Hepatic stellate cell (primary cell): ENCODE measurements around the gene SLC6A16.
"Not testable (repeated sequence)": the region's sequence is repeated elsewhere in the genome, so short reads cannot be mapped to it uniquely, and the experiment has no call there.

Experiments
- DNase-seq: peaks from one replicate; pipeline ENCODE4 v3.0.0; 2011; ENCODE audit warnings: low spot score

Gene SLC6A16

GRCh38 chr19:49271080-49271753, 53.8 kb downstream of the SLC6A16 start:
- DNase-seq, result no peak

DNA sequence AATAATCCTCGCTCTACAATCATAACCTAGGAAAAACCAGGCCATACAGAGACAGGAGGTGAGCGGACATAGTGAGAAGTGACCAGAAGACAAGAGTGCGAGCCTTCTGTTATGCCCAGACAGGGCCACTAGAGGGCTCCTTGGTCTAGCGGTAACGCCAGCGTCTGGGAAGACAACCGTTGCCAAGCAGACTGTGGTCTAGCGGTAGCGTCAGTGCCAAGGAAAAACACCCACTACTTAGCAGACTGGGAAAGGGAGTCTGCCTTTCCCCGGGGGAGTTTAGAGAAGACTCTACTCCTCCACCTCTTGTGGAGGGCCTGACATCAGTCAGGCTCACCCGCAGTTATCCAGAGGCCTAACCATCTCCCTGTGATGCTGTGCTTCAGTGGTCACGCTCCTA, 58.6 kb downstream of the SLC6A16 start:
- DNase-seq, result not testable (repeated sequence)

- DNase-seq, result no peak
Measured at GRCh38 chr19:49264258-49264657, 60.7 kb downstream of the SLC6A16 start.

DNA sequence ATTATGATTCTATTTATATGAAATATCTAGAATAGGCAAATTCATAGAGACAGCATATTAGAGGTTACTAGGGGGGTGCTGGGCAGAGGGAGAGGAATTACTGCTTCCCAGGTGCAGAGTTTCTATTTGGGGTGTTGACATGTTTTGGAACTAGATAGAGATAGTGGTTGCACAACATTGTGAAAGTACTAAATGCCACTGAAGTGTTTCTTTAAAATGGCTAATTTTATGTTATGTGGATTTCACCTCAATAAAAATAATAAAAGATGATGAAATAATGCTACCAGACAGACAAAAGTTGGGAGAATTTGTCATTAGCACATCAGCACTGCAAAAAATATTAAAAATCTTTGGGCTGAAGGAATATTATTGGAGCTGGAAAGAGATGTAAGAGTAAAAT, 63.4 kb downstream of the SLC6A16 start:
- no peak for DNase-seq

DNA sequence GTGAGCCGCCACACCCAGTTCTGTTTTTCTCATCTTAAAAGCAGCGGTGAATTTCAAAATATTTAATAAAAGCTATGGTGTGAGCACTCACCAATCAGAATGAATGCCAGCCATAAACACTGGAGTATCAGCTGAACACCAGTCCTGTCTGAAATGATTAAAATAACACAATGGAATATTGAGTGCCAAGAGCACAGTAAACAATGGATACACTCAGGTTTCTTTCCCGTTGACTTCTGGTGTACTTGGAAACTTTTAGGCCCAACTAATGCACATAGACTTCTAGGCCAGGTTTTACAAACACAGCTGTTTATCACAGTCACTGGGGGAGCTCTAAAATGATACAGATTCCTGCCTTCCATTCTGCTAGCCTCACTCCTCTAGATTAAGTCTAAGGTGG, 68.3 kb downstream of the SLC6A16 start:
- no peak for DNase-seq

- no peak for DNase-seq
Measured at GRCh38 chr19:49255674-49256073, 69.3 kb downstream of the SLC6A16 start.

DNA sequence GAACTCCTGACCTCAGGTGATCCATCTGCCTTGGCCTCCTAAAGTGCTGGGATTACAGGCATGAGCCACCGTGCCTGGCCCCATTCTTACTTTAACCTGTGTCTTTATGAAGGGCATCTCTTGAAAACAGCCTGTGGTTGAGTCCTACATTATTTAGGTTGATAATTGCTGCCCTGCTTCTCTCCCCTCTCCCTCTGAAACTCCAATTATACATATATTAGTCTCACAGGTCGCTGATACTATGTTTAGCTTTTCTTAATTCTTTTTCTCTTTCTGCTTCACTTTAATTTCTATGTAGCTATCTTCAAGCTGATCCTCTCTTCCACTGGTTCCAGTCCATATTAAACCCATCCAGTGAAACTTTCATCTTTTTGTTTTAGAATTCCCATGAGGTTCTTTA, 75.1 kb downstream of the SLC6A16 start:
- DNase-seq, result no peak

DNA sequence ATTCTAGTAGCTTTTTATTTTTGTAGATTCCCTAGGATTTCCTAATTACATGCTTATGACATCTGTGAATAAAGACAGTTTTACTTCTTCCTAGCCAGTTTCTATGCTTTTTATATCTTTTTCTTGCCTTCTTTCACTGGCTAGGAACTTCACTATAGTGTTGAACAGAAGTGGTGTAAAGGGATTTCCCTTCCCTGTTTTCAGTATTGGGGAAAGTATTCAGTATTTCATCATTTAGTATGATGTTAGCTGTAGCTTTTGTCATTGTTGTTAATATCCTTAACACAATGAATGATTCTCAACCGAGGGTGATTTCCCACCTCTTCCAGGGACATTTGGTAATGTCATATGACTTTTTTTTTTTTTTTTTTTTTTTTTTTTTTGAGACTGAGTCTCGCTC, 77.3 kb downstream of the SLC6A16 start:
- no peak for DNase-seq

DNA sequence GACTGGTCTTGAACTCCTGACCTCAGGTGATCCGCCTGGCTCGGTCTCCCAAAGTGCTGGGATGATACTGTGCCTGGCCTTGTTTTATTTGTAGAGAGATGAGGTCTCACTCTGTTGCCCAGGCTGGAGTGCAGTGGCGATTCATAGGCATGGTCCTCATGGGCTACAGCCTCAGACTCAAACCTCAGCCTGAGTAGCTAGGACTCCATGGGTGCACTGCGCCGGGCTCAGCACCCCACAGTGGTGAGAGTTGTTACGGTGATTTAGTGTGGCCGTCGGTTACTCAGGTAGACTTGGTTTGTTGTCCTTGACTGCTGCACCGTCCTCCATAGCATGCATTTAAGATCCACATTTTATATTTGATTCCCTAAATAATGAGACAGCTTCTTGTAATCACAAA, 80.7 kb downstream of the SLC6A16 start:
- no peak for DNase-seq

GRCh38 chr19:49243726-49244125, 81.3 kb downstream of the SLC6A16 start:
- DNase-seq, result no peak

DNA sequence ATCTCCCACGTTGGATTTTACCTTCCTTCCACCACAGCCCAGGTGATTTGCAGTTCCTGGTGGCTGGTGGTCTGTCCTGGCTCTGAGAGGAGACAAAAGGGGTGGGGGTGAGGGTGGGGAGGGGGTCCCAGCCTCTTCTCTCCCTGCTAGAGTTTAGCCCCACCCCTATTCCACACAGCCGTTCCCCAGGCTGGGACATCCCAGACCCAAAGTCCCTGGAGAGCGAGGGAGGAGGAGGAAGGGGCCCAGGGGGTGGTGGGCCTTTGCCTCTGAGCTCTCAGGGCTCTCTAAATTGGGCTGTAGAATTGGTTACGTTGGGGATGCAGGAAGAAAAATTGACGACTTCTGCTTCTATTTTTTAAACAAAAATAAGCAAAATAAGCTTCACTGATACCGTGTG, 81.9 kb downstream of the SLC6A16 start:
- DNase-seq, result no peak

DNA sequence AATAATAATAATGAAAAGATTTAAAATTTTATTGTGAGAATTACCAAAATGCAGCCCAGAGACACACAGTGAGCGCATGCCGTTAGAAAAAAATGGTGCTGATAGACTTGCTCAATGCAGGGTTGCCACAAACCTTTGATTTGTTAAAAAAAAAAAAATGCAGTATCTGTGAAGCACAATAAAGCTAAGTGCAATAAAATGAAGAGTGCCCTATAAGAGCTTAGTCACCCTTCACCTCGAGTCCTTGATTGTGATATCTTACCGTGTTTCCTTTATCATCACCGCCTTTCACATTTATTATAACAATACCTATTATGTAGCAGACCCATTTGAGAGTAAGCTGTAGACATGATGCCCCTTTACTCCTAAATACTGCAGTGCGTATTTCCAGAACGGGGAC, 83.2 kb downstream of the SLC6A16 start:
- DNase-seq, result no peak
